NT2/D1 (cell line): ENCODE measurements around the gene TMBIM1.

Experiments used
- SUZ12 ChIP-seq: IDR thresholded peaks from 2 replicates; pipeline ENCODE4 v1.6.1; 2011; ENCODE audit not compliant: insufficient read length, insufficient read depth; ENCODE audit errors: extremely low read depth
- YY1 ChIP-seq: IDR thresholded peaks from 2 replicates; pipeline ENCODE4 v1.6.1; 2011; ENCODE audit not compliant: insufficient read length, insufficient read depth
- ZNF274 ChIP-seq: IDR thresholded peaks from 2 replicates; pipeline ENCODE4 v1.6.1; 2011; ENCODE audit warnings: mild to moderate bottlenecking, low read depth, low read length

- no peak for TF ChIP-seq ZNF274
- no peak for TF ChIP-seq SUZ12
- no peak for TF ChIP-seq YY1
Measured at GRCh38 chr2:218230882-218231281, 61.4 kb downstream of the TMBIM1 start.
